ENCODE results near the gene C11orf24.
"Not testable (repeated sequence)": the region's sequence is repeated elsewhere in the genome, so short reads cannot be mapped to it uniquely, and the experiment has no call there.

DNA sequence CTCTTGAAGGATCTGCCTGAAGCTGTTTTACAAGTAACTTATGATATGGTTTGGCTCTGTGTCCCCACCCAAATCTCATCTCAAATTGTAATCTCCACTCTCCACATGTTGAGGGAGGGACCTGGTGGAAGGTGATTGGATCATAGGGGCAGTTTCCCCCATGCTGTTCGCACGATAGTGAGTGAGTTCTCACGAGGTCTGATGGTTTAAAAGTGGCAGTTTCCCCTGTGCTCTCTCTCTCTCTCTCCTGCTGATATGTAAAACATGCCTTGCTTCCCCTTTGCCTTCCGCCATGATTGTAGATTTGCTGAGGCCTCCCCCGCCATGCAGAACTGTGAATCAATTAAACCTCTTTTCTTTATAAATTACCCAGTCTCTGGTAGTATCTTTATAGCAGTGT is 26.9 kb downstream of the C11orf24 start:
- TF ChIP-seq CTCF (conservative IDR thresholded peaks at IDR 0.05 in 1 of 2, IDR thresholded peaks at IDR 0.05 in 1 of 2; ENCODE audit: extremely low read depth in 1 of 2, insufficient read depth in 1 of 2, low read depth in 1 of 2, low read length in 2 of 2); EZH2 (IDR thresholded peaks at IDR 0.05; ENCODE audit: borderline replicate concordance, low read length): not testable (repeated sequence)

Measured in mammary epithelial cell (primary cell).